Measurements from ENCODE around the gene AFF3. TPM values are rescaled to one million over a fixed set of nuclear protein-coding genes. Genes with fewer than 3 reads are reported as not detected.

The AFF3 gene
- total and polyA plus RNA-seq, 10 of the 15 experiments (the other 5 are each of a cell fraction or from before 2014, with no cell fraction given) = 0.26 to 5.5 (median 3.0) TPM

DNA sequence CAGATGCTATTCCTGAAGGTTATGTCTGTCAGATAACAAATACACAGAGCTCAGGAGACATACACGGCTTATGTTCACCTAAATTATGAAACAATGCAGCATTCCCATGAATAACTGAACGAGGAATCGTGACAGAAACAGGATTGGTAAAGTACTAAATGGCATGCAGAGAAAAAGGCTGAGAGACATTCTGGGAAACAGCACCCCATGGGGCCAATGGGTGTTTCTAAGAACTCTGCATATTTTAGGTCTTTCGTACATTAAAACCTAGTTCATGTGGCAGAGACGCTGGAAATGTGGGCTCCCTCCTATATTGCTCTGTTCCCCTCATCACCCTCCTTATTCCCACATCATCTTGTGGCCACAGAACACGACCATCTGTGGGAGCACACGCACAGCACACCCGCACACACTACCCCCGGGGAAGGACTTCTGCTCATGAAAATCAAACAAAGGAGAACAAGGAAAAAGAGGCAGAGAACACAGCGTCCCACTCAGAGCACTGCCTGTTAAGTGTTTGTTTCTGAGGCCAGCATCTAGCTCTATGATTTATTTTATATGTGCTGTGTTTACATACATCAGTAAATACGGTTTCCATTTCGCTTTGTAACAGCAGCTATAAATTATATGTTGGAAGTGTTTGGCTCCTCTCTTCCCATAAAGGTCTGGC, 143.6 kb downstream of the AFF3 start:
- in situ Hi-C loops (cut with MboI) = no loop called here
- H3K4me2 ChIP-seq (ENCODE audit: control insufficient read depth, insufficient read depth) = no peak overlapping the region
- H3K36me3 ChIP-seq (ENCODE audit: control insufficient read depth in 2 of 2, insufficient read depth in 2 of 2, low read length in 1 of 2) = no peaks in the 10 kb centered on the region
- H4K20me1 ChIP-seq (ENCODE audit: control insufficient read depth, insufficient read depth) = no peaks in the 10 kb centered on the region
- FAIRE-seq (no peak), DNase-seq (ENCODE audit: low read depth, low spot score) (no peak), ATAC-seq (no peak)
- H3K4me1 ChIP-seq (ENCODE audit: control insufficient read depth, insufficient read depth, low read length) = no peaks in the 10 kb centered on the region; the same call in 1 of the 2 replicates
- H2AFZ ChIP-seq (ENCODE audit: control insufficient read depth, low read depth, low read length) = no peak overlapping the region
- WGBS (ENCODE audit: insufficient coverage, insufficient replicate concordance, low lambda C conversion rate, missing lambda C conversion rate) = 35% methylated on average over 12 of the region's 12 CpGs
- intact Hi-C loops (cut with micrococcal nuclease; ENCODE audit: unreplicated experiment) = loop anchor here (1.0 kb wide), 1 partner anchor 16 kb away; no protein-coding TSS in a partner anchor
- H3K9me3 ChIP-seq (replicated peaks; ENCODE audit: control insufficient read depth, insufficient read depth, low read length) = no peaks in the 10 kb centered on the region; the same call in 2 of the 3 replicates
- no peaks in the 10 kb centered on the region for H3K79me2 ChIP-seq (ENCODE audit: control insufficient read depth, insufficient read depth, low read length)
- TF ChIP-seq BCL11A (IDR thresholded peaks at IDR 0.05; ENCODE audit: low read depth, low read length) (no peak), ASH2L (IDR thresholded peaks at IDR 0.05; ENCODE audit: borderline replicate concordance, low read depth) (no peak), CBFB (IDR thresholded peaks at IDR 0.05; ENCODE audit: low read depth) (no peak), CHD1 (IDR thresholded peaks at IDR 0.05; ENCODE audit: low read depth, low read length) (no peak), BRCA1 (IDR thresholded peaks at IDR 0.05; ENCODE audit: low read depth, low read length) (no peak), STAT3 (IDR thresholded peaks at IDR 0.05; ENCODE audit: low read depth, low read length) (no peak), JUNB (IDR thresholded peaks at IDR 0.05) (no peak), POLR2AphosphoS2 (IDR thresholded peaks at IDR 0.05; ENCODE audit: low read depth, low read length) (no peak), NR2C2 (IDR thresholded peaks at IDR 0.05; ENCODE audit: borderline replicate concordance, control insufficient read depth, insufficient read length, low read depth) (no peak), LARP7 (IDR thresholded peaks at IDR 0.05) (no peak), EGR1 (IDR thresholded peaks at IDR 0.05; ENCODE audit: borderline replicate concordance in 1 of 2, low read depth in 2 of 2, low read length in 2 of 2) (no peak)
- TF ChIP-seq, protein P1, sequence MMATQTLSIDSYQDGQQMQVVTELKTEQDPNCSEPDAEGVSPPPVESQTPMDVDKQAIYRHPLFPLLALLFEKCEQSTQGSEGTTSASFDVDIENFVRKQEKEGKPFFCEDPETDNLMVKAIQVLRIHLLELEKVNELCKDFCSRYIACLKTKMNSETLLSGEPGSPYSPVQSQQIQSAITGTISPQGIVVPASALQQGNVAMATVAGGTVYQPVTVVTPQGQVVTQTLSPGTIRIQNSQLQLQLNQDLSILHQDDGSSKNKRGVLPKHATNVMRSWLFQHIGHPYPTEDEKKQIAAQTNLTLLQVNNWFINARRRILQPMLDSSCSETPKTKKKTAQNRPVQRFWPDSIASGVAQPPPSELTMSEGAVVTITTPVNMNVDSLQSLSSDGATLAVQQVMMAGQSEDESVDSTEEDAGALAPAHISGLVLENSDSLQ (IDR thresholded peaks at IDR 0.05) = no peak
- TF ChIP-seq, protein P2, sequence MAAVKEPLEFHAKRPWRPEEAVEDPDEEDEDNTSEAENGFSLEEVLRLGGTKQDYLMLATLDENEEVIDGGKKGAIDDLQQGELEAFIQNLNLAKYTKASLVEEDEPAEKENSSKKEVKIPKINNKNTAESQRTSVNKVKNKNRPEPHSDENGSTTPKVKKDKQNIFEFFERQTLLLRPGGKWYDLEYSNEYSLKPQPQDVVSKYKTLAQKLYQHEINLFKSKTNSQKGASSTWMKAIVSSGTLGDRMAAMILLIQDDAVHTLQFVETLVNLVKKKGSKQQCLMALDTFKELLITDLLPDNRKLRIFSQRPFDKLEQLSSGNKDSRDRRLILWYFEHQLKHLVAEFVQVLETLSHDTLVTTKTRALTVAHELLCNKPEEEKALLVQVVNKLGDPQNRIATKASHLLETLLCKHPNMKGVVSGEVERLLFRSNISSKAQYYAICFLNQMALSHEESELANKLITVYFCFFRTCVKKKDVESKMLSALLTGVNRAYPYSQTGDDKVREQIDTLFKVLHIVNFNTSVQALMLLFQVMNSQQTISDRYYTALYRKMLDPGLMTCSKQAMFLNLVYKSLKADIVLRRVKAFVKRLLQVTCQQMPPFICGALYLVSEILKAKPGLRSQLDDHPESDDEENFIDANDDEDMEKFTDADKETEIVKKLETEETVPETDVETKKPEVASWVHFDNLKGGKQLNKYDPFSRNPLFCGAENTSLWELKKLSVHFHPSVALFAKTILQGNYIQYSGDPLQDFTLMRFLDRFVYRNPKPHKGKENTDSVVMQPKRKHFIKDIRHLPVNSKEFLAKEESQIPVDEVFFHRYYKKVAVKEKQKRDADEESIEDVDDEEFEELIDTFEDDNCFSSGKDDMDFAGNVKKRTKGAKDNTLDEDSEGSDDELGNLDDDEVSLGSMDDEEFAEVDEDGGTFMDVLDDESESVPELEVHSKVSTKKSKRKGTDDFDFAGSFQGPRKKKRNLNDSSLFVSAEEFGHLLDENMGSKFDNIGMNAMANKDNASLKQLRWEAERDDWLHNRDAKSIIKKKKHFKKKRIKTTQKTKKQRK (IDR thresholded peaks at IDR 0.05; ENCODE audit: low read depth, low read length) = no peak
- TF ChIP-seq, protein P3, sequence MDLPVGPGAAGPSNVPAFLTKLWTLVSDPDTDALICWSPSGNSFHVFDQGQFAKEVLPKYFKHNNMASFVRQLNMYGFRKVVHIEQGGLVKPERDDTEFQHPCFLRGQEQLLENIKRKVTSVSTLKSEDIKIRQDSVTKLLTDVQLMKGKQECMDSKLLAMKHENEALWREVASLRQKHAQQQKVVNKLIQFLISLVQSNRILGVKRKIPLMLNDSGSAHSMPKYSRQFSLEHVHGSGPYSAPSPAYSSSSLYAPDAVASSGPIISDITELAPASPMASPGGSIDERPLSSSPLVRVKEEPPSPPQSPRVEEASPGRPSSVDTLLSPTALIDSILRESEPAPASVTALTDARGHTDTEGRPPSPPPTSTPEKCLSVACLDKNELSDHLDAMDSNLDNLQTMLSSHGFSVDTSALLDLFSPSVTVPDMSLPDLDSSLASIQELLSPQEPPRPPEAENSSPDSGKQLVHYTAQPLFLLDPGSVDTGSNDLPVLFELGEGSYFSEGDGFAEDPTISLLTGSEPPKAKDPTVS (IDR thresholded peaks at IDR 0.05; ENCODE audit: low read depth, low read length) = no peak
- TF ChIP-seq, protein P4, sequence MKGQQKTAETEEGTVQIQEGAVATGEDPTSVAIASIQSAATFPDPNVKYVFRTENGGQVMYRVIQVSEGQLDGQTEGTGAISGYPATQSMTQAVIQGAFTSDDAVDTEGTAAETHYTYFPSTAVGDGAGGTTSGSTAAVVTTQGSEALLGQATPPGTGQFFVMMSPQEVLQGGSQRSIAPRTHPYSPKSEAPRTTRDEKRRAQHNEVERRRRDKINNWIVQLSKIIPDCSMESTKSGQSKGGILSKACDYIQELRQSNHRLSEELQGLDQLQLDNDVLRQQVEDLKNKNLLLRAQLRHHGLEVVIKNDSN (IDR thresholded peaks at IDR 0.05; ENCODE audit: borderline replicate concordance, extremely low read length, insufficient read depth, low read depth, low read length) = no peak
- TF ChIP-seq, protein P5, sequence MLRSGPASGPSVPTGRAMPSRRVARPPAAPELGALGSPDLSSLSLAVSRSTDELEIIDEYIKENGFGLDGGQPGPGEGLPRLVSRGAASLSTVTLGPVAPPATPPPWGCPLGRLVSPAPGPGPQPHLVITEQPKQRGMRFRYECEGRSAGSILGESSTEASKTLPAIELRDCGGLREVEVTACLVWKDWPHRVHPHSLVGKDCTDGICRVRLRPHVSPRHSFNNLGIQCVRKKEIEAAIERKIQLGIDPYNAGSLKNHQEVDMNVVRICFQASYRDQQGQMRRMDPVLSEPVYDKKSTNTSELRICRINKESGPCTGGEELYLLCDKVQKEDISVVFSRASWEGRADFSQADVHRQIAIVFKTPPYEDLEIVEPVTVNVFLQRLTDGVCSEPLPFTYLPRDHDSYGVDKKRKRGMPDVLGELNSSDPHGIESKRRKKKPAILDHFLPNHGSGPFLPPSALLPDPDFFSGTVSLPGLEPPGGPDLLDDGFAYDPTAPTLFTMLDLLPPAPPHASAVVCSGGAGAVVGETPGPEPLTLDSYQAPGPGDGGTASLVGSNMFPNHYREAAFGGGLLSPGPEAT (IDR thresholded peaks at IDR 0.05; ENCODE audit: low read depth) = no peak
- H3K9ac ChIP-seq (ENCODE audit: control insufficient read depth, insufficient read depth, low read length) = no peak overlapping the region
- ChIA-PET SMC1A (ENCODE audit: uncharacterized antibody, unreplicated experiment) (no interaction called here), POLR2A (interaction anchor here (0.6 kb wide), 1 partner anchor 432 kb away, joined by 3 read pairs; no protein-coding TSS in a partner anchor), CTCF (no interaction called here), RAD21 (ENCODE audit: unreplicated experiment) (no interaction called here)
- no peak overlapping the region for H3K4me3 ChIP-seq
- H3K27me3 ChIP-seq (replicated peaks in 1 of 2; ENCODE audit: control insufficient read depth in 2 of 2, insufficient read depth in 2 of 2, low read length in 1 of 2) = no peaks in the 10 kb centered on the region
- no TSS peak for BruUV-seq (replicated peaks)
- H3K27ac ChIP-seq (ENCODE audit: control insufficient read depth, insufficient read depth) = no peak overlapping the region

Measured in GM12878 (cell line).